ENCODE measurements around the gene PRKAR2A.
"Not testable (repeated sequence)": the region's sequence is repeated elsewhere in the genome, so short reads cannot be mapped to it uniquely, and the experiment has no call there.

DNA sequence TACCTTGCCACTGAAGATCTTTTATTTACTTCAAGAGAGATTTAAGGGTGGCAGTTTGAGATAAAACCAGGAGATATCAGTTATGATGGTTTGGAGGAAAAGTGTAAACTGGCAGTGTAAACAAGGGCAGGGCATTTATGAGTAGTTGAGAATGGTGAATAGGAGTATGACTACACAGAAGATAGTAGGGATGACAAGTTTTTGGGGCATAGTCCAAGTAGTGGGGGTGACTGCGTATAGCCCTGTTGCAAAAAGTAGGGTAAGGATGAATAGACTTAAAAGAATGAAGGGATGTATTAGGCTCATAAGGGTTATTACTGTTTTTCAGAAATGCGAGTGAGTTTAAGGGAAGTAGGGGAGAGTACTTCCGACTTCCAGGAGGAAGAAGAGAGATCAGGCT is 124.4 kb downstream of the PRKAR2A start:
- not testable (repeated sequence) for TF ChIP-seq REST (IDR thresholded peaks at IDR 0.05); YY1 (IDR thresholded peaks at IDR 0.05); SP1 (IDR thresholded peaks at IDR 0.05); RAD21 (IDR thresholded peaks at IDR 0.05); TAF1 (conservative IDR thresholded peaks at IDR 0.05); JUND (IDR thresholded peaks at IDR 0.05); FOXA1 (IDR thresholded peaks at IDR 0.05)
- TF ChIP-seq, protein P1, sequence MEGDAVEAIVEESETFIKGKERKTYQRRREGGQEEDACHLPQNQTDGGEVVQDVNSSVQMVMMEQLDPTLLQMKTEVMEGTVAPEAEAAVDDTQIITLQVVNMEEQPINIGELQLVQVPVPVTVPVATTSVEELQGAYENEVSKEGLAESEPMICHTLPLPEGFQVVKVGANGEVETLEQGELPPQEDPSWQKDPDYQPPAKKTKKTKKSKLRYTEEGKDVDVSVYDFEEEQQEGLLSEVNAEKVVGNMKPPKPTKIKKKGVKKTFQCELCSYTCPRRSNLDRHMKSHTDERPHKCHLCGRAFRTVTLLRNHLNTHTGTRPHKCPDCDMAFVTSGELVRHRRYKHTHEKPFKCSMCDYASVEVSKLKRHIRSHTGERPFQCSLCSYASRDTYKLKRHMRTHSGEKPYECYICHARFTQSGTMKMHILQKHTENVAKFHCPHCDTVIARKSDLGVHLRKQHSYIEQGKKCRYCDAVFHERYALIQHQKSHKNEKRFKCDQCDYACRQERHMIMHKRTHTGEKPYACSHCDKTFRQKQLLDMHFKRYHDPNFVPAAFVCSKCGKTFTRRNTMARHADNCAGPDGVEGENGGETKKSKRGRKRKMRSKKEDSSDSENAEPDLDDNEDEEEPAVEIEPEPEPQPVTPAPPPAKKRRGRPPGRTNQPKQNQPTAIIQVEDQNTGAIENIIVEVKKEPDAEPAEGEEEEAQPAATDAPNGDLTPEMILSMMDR (IDR thresholded peaks at IDR 0.05; ENCODE audit: low read depth, low read length, missing input control) = not testable (repeated sequence)
- TF ChIP-seq, protein P2, sequence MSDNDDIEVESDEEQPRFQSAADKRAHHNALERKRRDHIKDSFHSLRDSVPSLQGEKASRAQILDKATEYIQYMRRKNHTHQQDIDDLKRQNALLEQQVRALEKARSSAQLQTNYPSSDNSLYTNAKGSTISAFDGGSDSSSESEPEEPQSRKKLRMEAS (IDR thresholded peaks at IDR 0.05) = not testable (repeated sequence)

Data from liver (tissue), 3 donors.